A549 (cell line): ENCODE measurements around the gene VPS37B. TPM values are rescaled to one million over a fixed set of nuclear protein-coding genes. Genes with fewer than 3 reads are reported as not detected.

Experiments used
- ATAC-seq, 2 experiments: fragments of 200-7000 bp in 1 of 2; fragments of >200 bp in 1 of 2; cut with Nextera tagmentation in 1 of 2; cut with Tn5 transposase in 1 of 2; 3 replicates each; pipeline versions ENCODE4 v1.8.0 to v1.9.1; 2018 to 2020; ENCODE audit warnings: mild to moderate bottlenecking in 1 of 2, moderate library complexity in 1 of 2
- CTCF ChIA-PET: fragments of 300-600 bp; sonication (Branson Sonifier 250); formaldehyde crosslinking; extraction: SDS; loops from one replicate; lab custom pipeline; 2021; ENCODE audit warnings: antibody characterized with exemption, inconsistent platforms; lab: Yijun Ruan, JAX
- POLR2A ChIA-PET: fragments of 350-600 bp; formaldehyde crosslinking; extraction: SDS; loops from one replicate; lab custom pipeline; 2021; ENCODE audit warnings: antibody characterized with exemption, inconsistent platforms; lab: Yijun Ruan, JAX
- DNase-seq, 2 experiments: peaks; one replicate each; pipeline versions ENCODE4 v3.0.0 to v3.0.0-alpha.2; 2011 to 2016; ENCODE audit warnings: low read depth in 1 of 2, low spot score in 1 of 2
- FAIRE-seq: peaks from 2 replicates; lab custom pipeline; 2011; peaks lifted over from hg19 to GRCh38; lab: Jason Lieb, UNC
- H3K27ac ChIP-seq, 2 experiments: fragments of >200 bp; sonication (Bioruptor Twin); formaldehyde crosslinking; 3 replicates each; pipeline ENCODE4 v1.5.1; 2016 to 2017
- H3K4me1 ChIP-seq: fragments of >200 bp; sonication (Bioruptor Twin); formaldehyde crosslinking; 3 replicates; pipeline ENCODE4 v1.6.1; 2016
- H3K4me2 ChIP-seq: fragments of >200 bp; sonication (Bioruptor Twin); formaldehyde crosslinking; 3 replicates; pipeline ENCODE4 v1.6.1; 2016
- H3K4me3 ChIP-seq: fragments of >200 bp; sonication (Bioruptor Twin); formaldehyde crosslinking; 3 replicates; pipeline ENCODE4 v1.5.1; 2016
- H3K9me3 ChIP-seq: fragments of >200 bp; sonication (Bioruptor Twin); formaldehyde crosslinking; 3 replicates; pipeline ENCODE4 v1.6.1; 2016
- BCL3 ChIP-seq: fragments of >200 bp; sonication (Bioruptor Twin); formaldehyde crosslinking; IDR thresholded peaks from 3 replicates; pipeline ENCODE4 v1.6.1; 2016
- CBX8 ChIP-seq: fragments of 200-600 bp; sonication (generic); IDR thresholded peaks from 2 replicates; pipeline ENCODE4 v1.6.1; 2016
- CEBPB ChIP-seq, 2 experiments: fragments of >200 bp in 1 of 2; sonication (Bioruptor Twin) in 1 of 2; formaldehyde crosslinking in 1 of 2; IDR thresholded peaks; 2 replicates each; pipeline ENCODE4 v1.6.1; 2012 to 2016
- CHD2 ChIP-seq: fragments of 150-350 bp; IDR thresholded peaks from 2 replicates; pipeline ENCODE4 v1.6.1; 2014; ENCODE audit warnings: low read length; ENCODE audit not compliant: partially characterized antibody
- FOSB ChIP-seq: fragments of 250-450 bp; sonication (Bioruptor Pico); IDR thresholded peaks from 2 replicates; pipeline ENCODE4 v1.5.0; 2020; ENCODE audit warnings: mild to moderate bottlenecking, moderate library complexity
- FOXS1 ChIP-seq: fragments of 250-450 bp; sonication (Bioruptor Pico); IDR thresholded peaks from 2 replicates; pipeline ENCODE4 v1.5.0; 2020; ENCODE audit warnings: mild to moderate bottlenecking, moderate library complexity
- HEYL ChIP-seq: fragments of 250-450 bp; sonication (Bioruptor Pico); IDR thresholded peaks from 2 replicates; pipeline ENCODE4 v1.8.0; 2021; ENCODE audit warnings: mild to moderate bottlenecking, moderate library complexity
- HMGXB4 ChIP-seq: fragments of 250-450 bp; sonication (Bioruptor Pico); IDR thresholded peaks from 2 replicates; pipeline ENCODE4 v1.5.0; 2021; ENCODE audit warnings: mild to moderate bottlenecking, moderate library complexity, borderline replicate concordance
- HOXA7 ChIP-seq: fragments of 250-450 bp; sonication (Bioruptor Pico); IDR thresholded peaks from 2 replicates; pipeline ENCODE4 v1.5.0; 2020; ENCODE audit warnings: mild to moderate bottlenecking, moderate library complexity
- HOXB5 ChIP-seq: fragments of 250-450 bp; sonication (Bioruptor Pico); IDR thresholded peaks from 2 replicates; pipeline ENCODE4 v1.5.0; 2020; ENCODE audit warnings: mild to moderate bottlenecking, moderate library complexity
- MAFK ChIP-seq: fragments of 450-650 bp; IDR thresholded peaks from 2 replicates; pipeline ENCODE4 v1.6.1; 2014; ENCODE audit not compliant: partially characterized antibody
- MYC ChIP-seq: IDR thresholded peaks from 2 replicates; pipeline ENCODE4 v1.6.1; 2012; ENCODE audit warnings: mild to moderate bottlenecking, inconsistent platforms, low read length, improper control_type of control experiment, borderline replicate concordance
- NFE2L2 ChIP-seq: fragments of 150-350 bp; conservative IDR thresholded peaks from 2 replicates; pipeline ENCODE4 v1.6.1; 2014; ENCODE audit warnings: low read length
- POLR2AphosphoS2 ChIP-seq: conservative IDR thresholded peaks from 2 replicates; pipeline ENCODE4 v1.6.1; 2012; ENCODE audit warnings: low read length, improper control_type of control experiment, inconsistent platforms
- RCOR1 ChIP-seq: fragments of 150-350 bp; IDR thresholded peaks from 2 replicates; pipeline ENCODE4 v1.6.1; 2014; ENCODE audit warnings: antibody characterized with exemption, low read length, low read depth
- REST ChIP-seq: fragments of 200-600 bp; sonication (generic); IDR thresholded peaks from 2 replicates; pipeline ENCODE4 v1.6.1; 2016; ENCODE audit warnings: antibody characterized with exemption, mild to moderate bottlenecking, moderate library complexity
- TFCP2L1 ChIP-seq: fragments of 250-450 bp; sonication (Bioruptor Pico); IDR thresholded peaks from 2 replicates; pipeline ENCODE4 v1.5.0; 2021; ENCODE audit warnings: mild to moderate bottlenecking
- ZC3H11A ChIP-seq: fragments of 450-650 bp; IDR thresholded peaks from 2 replicates; pipeline ENCODE4 v1.6.1; 2014; ENCODE audit warnings: antibody characterized with exemption, mild to moderate bottlenecking
- ZNF302 ChIP-seq: fragments of 250-450 bp; sonication (Bioruptor Pico); IDR thresholded peaks from 2 replicates; pipeline ENCODE4 v1.9.0; 2021; ENCODE audit warnings: inconsistent platforms, mild to moderate bottlenecking, moderate library complexity
- WGBS: methylation state at CpG from one replicate; pipeline ENCODE4 v1.1.6; 2017; ENCODE audit errors: missing lambda C conversion rate; 5-methylcytosine and 5-hydroxymethylcytosine counted together
- polyA plus RNA-seq, 4 experiments: library from polyadenylated mRNA; depleted of rRNA in 3 of 4; stranded (reverse); fragments of >200 nt; fragmentation: RNase III in 1 of 4; extraction: RNeasy Plus Mini Kit Qiagen cat#74134 plus additional on column Dnase treatment in 1 of 4; gene quantifications; 2 replicates in 3 of 4; 3 replicates in 1 of 4; pipeline ENCODE4 v1.2.3, GENCODE V29; 2011 to 2017

VPS37B gene
- polyA plus RNA-seq, 2 of the 4 experiments (the other 2 are of a cell fraction): 17.0 to 18.6 TPM

GRCh38 chr12:122858591-122859302 lies 37.2 kb downstream of the VPS37B start:
- DNase-seq: no peak
- TF ChIP-seq REST: no peak
- no peak for TF ChIP-seq RCOR1
- no peak for TF ChIP-seq MAFK
- no peak for TF ChIP-seq MYC
- TF ChIP-seq, all 56 proteins: peak for 0
- no peak for FAIRE-seq
- Histone ChIP-seq H3K4me2 (no peak overlapping the region), H3K27ac (no peak overlapping the region), H3K9me3 (no peaks in the 10 kb centered on the region), H3K4me3 (no peak overlapping the region), H3K4me1 (no peaks in the 10 kb centered on the region)
- no peak for ATAC-seq
- CTCF ChIA-PET: interaction anchor here (0.9 to 18.6 kb wide), 15 partner anchors 12 to 379 kb away, joined by 3 to 522 read pairs (median 7); partner anchors contain the start of gene HIP1R
- WGBS: 88% methylated on average over 15 of the region's 22 CpGs
- POLR2A ChIA-PET: no interaction called here

GRCh38 chr12:122858171-122858570 lies 37.8 kb downstream of the VPS37B start:
- no peaks in the 10 kb centered on the region for H3K9me3 ChIP-seq
- no peak overlapping the region for H3K27ac ChIP-seq
- DNase-seq: no peak
- no peak for ATAC-seq
- ChIA-PET POLR2A (no interaction called here), CTCF (interaction anchor here (0.8 to 18.6 kb wide), 8 partner anchors 9 to 102 kb away, joined by 3 to 522 read pairs (median 47); no protein-coding TSS in a partner anchor)
- no peak for TF ChIP-seq HOXB5 (CRISPR knock-in tag)
- TF ChIP-seq FOSB (CRISPR knock-in tag): no peak
- TF ChIP-seq HEYL (CRISPR knock-in tag): no peak
- no peak for TF ChIP-seq CEBPB (IDR thresholded peaks at IDR 0.05)
- TF ChIP-seq NFE2L2: no peak
- TF ChIP-seq HOXA7: no peak
- no peak for TF ChIP-seq POLR2AphosphoS2
- TF ChIP-seq HMGXB4 (CRISPR knock-in tag): no peak
- TF ChIP-seq ZC3H11A: no peak
- no peak for TF ChIP-seq TFCP2L1 (CRISPR knock-in tag)
- no peak for TF ChIP-seq BCL3
- TF ChIP-seq ZNF302 (CRISPR knock-in tag): no peak
- no peak for TF ChIP-seq CHD2
- no peak for TF ChIP-seq CBX8
- no peak for TF ChIP-seq FOXS1 (CRISPR knock-in tag)
- no peak overlapping the region for H3K4me3 ChIP-seq
- no peak overlapping the region for H3K4me2 ChIP-seq
- H3K4me1 ChIP-seq: no peaks in the 10 kb centered on the region
- 84% methylated on average over 14 of the region's 14 CpGs for WGBS
- no peak for FAIRE-seq
